Esophagus (tissue), 2 donors: ENCODE results near the gene AGTPBP1. TPM values are rescaled to one million over a fixed set of nuclear protein-coding genes. Genes with fewer than 3 reads are reported as not detected.

Experiments
- H3K27ac ChIP-seq, 2 donors: one replicate each; pipeline ENCODE4 v1.5.1; 2013; ENCODE audit warnings: low read depth in 2 of 2, mild to moderate bottlenecking in 2 of 2, inconsistent platforms in 1 of 2, low read length in 1 of 2, moderate library complexity in 1 of 2
- H3K27me3 ChIP-seq, 2 donors: one replicate each; pipeline ENCODE4 v1.6.1; 2013; ENCODE audit warnings: low read length in 2 of 2, control low read depth in 1 of 2, mild to moderate bottlenecking in 1 of 2; ENCODE audit not compliant: insufficient read depth in 2 of 2, control insufficient read depth in 1 of 2
- H3K36me3 ChIP-seq, 2 donors: one replicate each; pipeline ENCODE4 v1.6.1; 2013; ENCODE audit warnings: low read length in 1 of 2; ENCODE audit not compliant: control insufficient read depth in 2 of 2, insufficient read depth in 2 of 2
- H3K4me1 ChIP-seq, 2 donors: one replicate each; pipeline ENCODE4 v1.6.1; 2013; ENCODE audit warnings: low read length in 1 of 2; ENCODE audit not compliant: control insufficient read depth in 2 of 2, insufficient read depth in 2 of 2
- H3K4me3 ChIP-seq, 2 donors: one replicate each; pipeline ENCODE4 v1.5.1; 2013; ENCODE audit warnings: low read length in 2 of 2, mild to moderate bottlenecking in 2 of 2, low read depth in 1 of 2, moderate library complexity in 1 of 2
- H3K9me3 ChIP-seq, 2 donors: one replicate each; pipeline ENCODE4 v1.6.1; 2013; ENCODE audit warnings: mild to moderate bottlenecking in 2 of 2, low read depth in 1 of 2, low read length in 1 of 2, moderate library complexity in 1 of 2; ENCODE audit not compliant: control insufficient read depth in 2 of 2, insufficient read depth in 1 of 2
- WGBS, 2 donors: extraction: QIAGEN DNeasy Blood & Tissue Kit; methylation state at CpG; one replicate each; pipeline ENCODE4 v1.1.7; 2013; 5-methylcytosine and 5-hydroxymethylcytosine counted together
- polyA plus RNA-seq, 2 donors: library from polyadenylated mRNA; stranded (reverse); fragments of 200-250 nt; gene quantifications; one replicate each; pipeline ENCODE4 v1.2.3, GENCODE V29; 2013
- donor health status: healthy with polysubstance abuse.
- donor health status: Bipolar disorder and iron deficiency.

Gene AGTPBP1
- polyA plus RNA-seq, 2 donors, result 3.9 to 4.0 TPM

GRCh38 chr9:85653153-85653552 lies 88.6 kb downstream of the AGTPBP1 start:
- H3K4me3 ChIP-seq, result no peak overlapping the region
- no peaks in the 10 kb centered on the region for H3K4me1 ChIP-seq
- H3K36me3 ChIP-seq, result peaks cover 0 to 2% of the 10 kb centered on the region in 2 donors
- WGBS, 2 donors, result 93 to 97% methylated on average over 4 of the region's 4 CpGs
- H3K9me3 ChIP-seq, result no peaks in the 10 kb centered on the region
- H3K27me3 ChIP-seq, result no peaks in the 10 kb centered on the region
- H3K27ac ChIP-seq, result no peak overlapping the region

GRCh38 chr9:85647571-85647970 lies 94.2 kb downstream of the AGTPBP1 start:
- no peaks in the 10 kb centered on the region for H3K4me1 ChIP-seq
- WGBS, 2 donors, result 96 to 98% methylated on average over 1 of the region's 1 CpG
- H3K27me3 ChIP-seq, result no peaks in the 10 kb centered on the region
- H3K27ac ChIP-seq, result no peak overlapping the region
- H3K4me3 ChIP-seq, result no peak overlapping the region
- H3K9me3 ChIP-seq, result no peaks in the 10 kb centered on the region
- no peaks in the 10 kb centered on the region for H3K36me3 ChIP-seq

GRCh38 chr9:85645909-85646627 lies 95.7 kb downstream of the AGTPBP1 start:
- Histone ChIP-seq H3K27ac (no peak overlapping the region), H3K36me3 (no peaks in the 10 kb centered on the region), H3K27me3 (no peaks in the 10 kb centered on the region), H3K4me3 (no peak overlapping the region), H3K9me3 (no peaks in the 10 kb centered on the region), H3K4me1 (no peaks in the 10 kb centered on the region)
- whole genome bisulfite sequencing, 2 donors, result 90 to 92% methylated on average over 3 of the region's 3 CpGs

- Histone ChIP-seq H3K36me3 (no peaks in the 10 kb centered on the region), H3K4me1 (no peaks in the 10 kb centered on the region), H3K9me3 (no peaks in the 10 kb centered on the region), H3K27me3 (no peaks in the 10 kb centered on the region), H3K27ac (no peak overlapping the region), H3K4me3 (no peak overlapping the region)
- WGBS, 2 donors, result 94 to 100% methylated on average over 1 of the region's 1 CpG
Observed at GRCh38 chr9:85640425-85640824, 101.3 kb downstream of the AGTPBP1 start.

- H3K36me3 ChIP-seq, result no peaks in the 10 kb centered on the region
- WGBS, 2 donors, result 71 to 76% methylated on average over 3 of the region's 3 CpGs
- no peak overlapping the region for H3K27ac ChIP-seq
Observed at GRCh38 chr9:85639675-85640186, 102.0 kb downstream of the AGTPBP1 start.

GRCh38 chr9:85631809-85632208 lies 109.9 kb downstream of the AGTPBP1 start:
- H3K9me3 ChIP-seq, result no peaks in the 10 kb centered on the region
- no peak overlapping the region for H3K27ac ChIP-seq
- H3K27me3 ChIP-seq, result no peaks in the 10 kb centered on the region
- no peaks in the 10 kb centered on the region for H3K36me3 ChIP-seq
- H3K4me3 ChIP-seq, result no peak overlapping the region
- H3K4me1 ChIP-seq, result no peaks in the 10 kb centered on the region
- 99 to 100% methylated on average over 1 of the region's 1 CpG for WGBS, 2 donors

More at GRCh38 chr9:85639675-85640186, 102.0 kb downstream of the AGTPBP1 start:
- Histone ChIP-seq H3K27me3 (no peaks in the 10 kb centered on the region), H3K4me1 (no peaks in the 10 kb centered on the region), H3K4me3 (no peak overlapping the region), H3K9me3 (no peaks in the 10 kb centered on the region)

GRCh38 chr9:85630676-85631075 lies 111.1 kb downstream of the AGTPBP1 start:
- Histone ChIP-seq H3K27ac (no peak overlapping the region), H3K36me3 (no peaks in the 10 kb centered on the region), H3K9me3 (no peaks in the 10 kb centered on the region), H3K27me3 (no peaks in the 10 kb centered on the region), H3K4me1 (no peaks in the 10 kb centered on the region), H3K4me3 (no peak overlapping the region)
- WGBS, 2 donors, result 91 to 100% methylated on average over 1 of the region's 1 CpG

GRCh38 chr9:85617141-85617670 lies 124.5 kb downstream of the AGTPBP1 start:
- no peaks in the 10 kb centered on the region for H3K27me3 ChIP-seq
- H3K27ac ChIP-seq, result no peak overlapping the region
- peaks cover 0 to 2% of the 10 kb centered on the region in 2 donors for H3K36me3 ChIP-seq
- 83 to 88% methylated on average over 1 of the region's 1 CpG for WGBS, 2 donors
- H3K4me3 ChIP-seq, result no peak overlapping the region
- no peaks in the 10 kb centered on the region for H3K4me1 ChIP-seq
- no peaks in the 10 kb centered on the region for H3K9me3 ChIP-seq

- H3K27ac ChIP-seq, result no peak overlapping the region
- peaks cover 0 to 2% of the 10 kb centered on the region in 2 donors for H3K36me3 ChIP-seq
- no peak overlapping the region for H3K4me3 ChIP-seq
- no peaks in the 10 kb centered on the region for H3K4me1 ChIP-seq
- H3K9me3 ChIP-seq, result no peaks in the 10 kb centered on the region
- H3K27me3 ChIP-seq, result no peaks in the 10 kb centered on the region
- 94 to 99% methylated on average over 1 of the region's 1 CpG for WGBS, 2 donors
Observed at GRCh38 chr9:85615792-85616191, 126.0 kb downstream of the AGTPBP1 start.
